Adrenal gland (tissue), 19 donors: Measurements from ENCODE around the gene KCNN3. TPM values are rescaled to one million over a fixed set of nuclear protein-coding genes. Genes with fewer than 3 reads are reported as not detected.
A peak's percentile ranks its signal among the peaks of the same experiment; 100 is the strongest.

ENCODE experiments used
- DNase-seq, 7 donors: peaks; one replicate each; pipeline ENCODE4 v3.0.0-alpha.2; 2019 to 2020
- H3K27ac ChIP-seq, 5 donors: fragments of 200-600 bp; sonication (generic) in 4 of 5; 1 replicate in 3 of 5; 2 replicates in 2 of 5; pipeline versions ENCODE4 v1.5.1 to v1.8.0; 2016 to 2020; ENCODE audit warnings: mild to moderate bottlenecking in 1 of 5
- H3K27me3 ChIP-seq: fragments of 200-600 bp; 2 replicates; pipeline ENCODE4 v1.8.0; 2021
- H3K36me3 ChIP-seq, 2 donors: fragments of 200-600 bp; replicated peaks in 1 of 2; 1 replicate in 1 of 2; 2 replicates in 1 of 2; pipeline versions ENCODE4 v1.5.1 to v1.8.0; 2018 to 2022
- H3K4me1 ChIP-seq, 2 donors: fragments of 200-600 bp; replicated peaks in 1 of 2; 1 replicate in 1 of 2; 2 replicates in 1 of 2; pipeline versions ENCODE4 v1.5.1 to v1.8.0; 2018 to 2021
- H3K4me3 ChIP-seq, 4 donors: fragments of 200-600 bp; sonication (generic) in 3 of 4; one replicate each; pipeline ENCODE4 v1.5.1; 2016 to 2018
- H3K9me3 ChIP-seq, 3 donors: fragments of 200-600 bp; sonication (generic) in 1 of 3; replicated peaks in 1 of 3; 1 replicate in 2 of 3; 2 replicates in 1 of 3; pipeline versions ENCODE4 v1.5.1 to v1.8.0; 2016 to 2021
- POLR2A ChIP-seq, 2 donors: fragments of 450-650 bp; IDR thresholded peaks; one replicate each; pipeline ENCODE4 v1.6.1; 2017; ENCODE audit warnings: antibody characterized with exemption in 2 of 2, mild to moderate bottlenecking in 2 of 2, moderate library complexity in 1 of 2
- WGBS, 4 donors: extraction: QIAGEN DNeasy Blood & Tissue Kit in 2 of 4; methylation state at CpG; one replicate each; pipeline versions ENCODE4 v1.1.5 to v1.1.7; 2013 to 2017; 5-methylcytosine and 5-hydroxymethylcytosine counted together
- intact Hi-C, 2 donors: fragments of 100-400 bp; cut with DNase I; formaldehyde crosslinking; loops; one replicate each; pipeline versions ENCODE4 v1.14.1 to v1.15.0; 2022 to 2023
- long read RNA-seq, 10 donors: library from polyadenylated mRNA in 3 of 10; unstranded in 2 of 10; stranded (forward) in 1 of 10; transcript quantifications; one replicate each; pipeline ENCODE4 v2.0.0 and lab custom pipeline, GENCODE V29; 2021 to 2026
- polyA plus RNA-seq, 3 donors: library from polyadenylated mRNA; stranded (reverse); fragments of 200-250 nt in 2 of 3; fragments of 350-450 nt in 1 of 3; fragmentation: Illumina TruSeq in 1 of 3; extraction: RNeasy Lipid Tissue Mini Kit (QIAGEN cat#74804) in 1 of 3; gene quantifications; one replicate each; pipeline ENCODE4 v1.2.3, GENCODE V29; 2013 to 2014
- total RNA-seq, 9 donors: library from RNA; depleted of rRNA in 4 of 9; stranded (reverse); fragments of >200 nt in 4 of 9; fragments of 120-200 nt in 1 of 9; fragmentation: NEBNext Ultra II Directional in 1 of 9; extraction: Animal tissue kit (Norgen Biotek cat#: 25700) in 1 of 9; gene quantifications; one replicate each; pipeline versions ENCODE4 v1.1.0 to v1.2.4, GENCODE V29; 2013 to 2023
- TF ChIP-seq, protein P1 (sequence below), 6 experiments: fragments of 450-650 bp in 4 of 6; fragments of 200-600 bp in 2 of 6; sonication (generic) in 1 of 6; IDR thresholded peaks; 1 replicate in 5 of 6; 2 replicates in 1 of 6; pipeline versions ENCODE4 v1.5.1 to v1.8.0; 2016 to 2021; ENCODE audit warnings: antibody characterized with exemption in 6 of 6, mild to moderate bottlenecking in 2 of 6, moderate library complexity in 1 of 6
- donor health status: healthy with polysubstance abuse.
- donor health status: Bipolar disorder and iron deficiency.
- donor health status: DM: yes; HTN: yes; CAD: no.
- donor health status: DM: no; HTN: no; CAD: no.
- donor health status: DM: no; HTN: no; CAD: no.
- donor health status: DM: yes; HTN: yes; CAD: no.

KCNN3 gene
- total RNA-seq (1 to 10 TPM in 5 of 9 donors, under 1 TPM in 4; 0.17 to 2.3 (median 1.1) TPM), polyA plus RNA-seq (1 to 10 TPM in 1 of 3 donors, under 1 TPM in 2; 0.34 to 2.0 (median 0.80) TPM)
- long read RNA-seq, donor 1, result 0 reads
- long read RNA-seq, donor 2, result 0 reads
- long read RNA-seq, donor 3, result 0 reads
- long read RNA-seq, donor 4, result 0 reads
- long read RNA-seq, donor 5, full-length matches to known transcripts, result 3 of 3 reads
- long read RNA-seq, donor 5, partial matches to known transcripts, result 0 of 3 reads
- long read RNA-seq, donor 5, other reads (novel, unspliced or antisense), result 0 of 3 reads
- long read RNA-seq, donor 6, partial matches to known transcripts, result 0 of 3 reads
- long read RNA-seq, donor 6, other reads (novel, unspliced or antisense), result 3 of 3 reads
- long read RNA-seq, donor 7, result 0 reads
- long read RNA-seq, donor 8, result 0 reads
- long read RNA-seq, donor 9, result 0 reads
- long read RNA-seq, donor 10, result 0 reads

DNA sequence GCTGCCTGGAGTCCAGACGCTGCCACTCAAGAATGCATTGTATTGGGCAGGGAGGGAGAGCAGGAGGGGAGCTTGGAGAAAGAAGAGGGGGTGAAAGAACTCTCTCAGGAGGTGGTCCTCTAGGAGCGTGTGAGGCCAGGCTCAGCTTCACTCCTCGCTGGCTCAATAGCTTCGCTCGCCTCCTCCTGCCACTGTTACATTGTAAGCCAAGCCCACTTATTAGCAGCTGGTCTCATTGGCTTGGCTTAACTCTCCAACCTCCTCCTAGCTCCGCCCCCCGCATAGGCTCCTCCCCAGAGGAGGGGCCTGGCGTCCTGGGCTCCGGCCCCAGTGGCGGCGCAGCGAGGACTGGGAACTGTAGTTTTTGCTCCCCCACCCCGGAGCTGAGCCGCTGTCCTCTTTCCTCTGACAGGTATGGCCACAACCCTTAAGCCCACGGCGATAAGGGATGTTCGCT, at the start of gene KCNN3:
Gene KCNN3 (minus strand): TSS at position 167 of the 457 bp plus-strand sequence. CDS start 317 bp downstream, outside the sequence.
- peak; percentile 56 to 67 for TF ChIP-seq POLR2A (IDR thresholded peaks at IDR 0.05)
- TF ChIP-seq, protein P1, sequence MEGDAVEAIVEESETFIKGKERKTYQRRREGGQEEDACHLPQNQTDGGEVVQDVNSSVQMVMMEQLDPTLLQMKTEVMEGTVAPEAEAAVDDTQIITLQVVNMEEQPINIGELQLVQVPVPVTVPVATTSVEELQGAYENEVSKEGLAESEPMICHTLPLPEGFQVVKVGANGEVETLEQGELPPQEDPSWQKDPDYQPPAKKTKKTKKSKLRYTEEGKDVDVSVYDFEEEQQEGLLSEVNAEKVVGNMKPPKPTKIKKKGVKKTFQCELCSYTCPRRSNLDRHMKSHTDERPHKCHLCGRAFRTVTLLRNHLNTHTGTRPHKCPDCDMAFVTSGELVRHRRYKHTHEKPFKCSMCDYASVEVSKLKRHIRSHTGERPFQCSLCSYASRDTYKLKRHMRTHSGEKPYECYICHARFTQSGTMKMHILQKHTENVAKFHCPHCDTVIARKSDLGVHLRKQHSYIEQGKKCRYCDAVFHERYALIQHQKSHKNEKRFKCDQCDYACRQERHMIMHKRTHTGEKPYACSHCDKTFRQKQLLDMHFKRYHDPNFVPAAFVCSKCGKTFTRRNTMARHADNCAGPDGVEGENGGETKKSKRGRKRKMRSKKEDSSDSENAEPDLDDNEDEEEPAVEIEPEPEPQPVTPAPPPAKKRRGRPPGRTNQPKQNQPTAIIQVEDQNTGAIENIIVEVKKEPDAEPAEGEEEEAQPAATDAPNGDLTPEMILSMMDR (IDR thresholded peaks at IDR 0.05), result no peak
- Histone ChIP-seq H3K36me3 (no peaks in the 10 kb centered on the region), H3K27me3 (no peaks in the 10 kb centered on the region), H3K9me3 (no peaks in the 10 kb centered on the region), H3K4me1 (peaks cover 0 to 11% of the 10 kb centered on the region in 2 donors), H3K27ac (peak within 1 kb of the TSS in 1 of 5 donors; percentile 26), H3K4me3 (peak within 1 kb of the TSS in 1 of 4 donors; percentile 43)
- intact Hi-C loops, result loop anchor here (5.0 to 10.0 kb wide), 2 partner anchors 298 to 395 kb away; no protein-coding TSS in a partner anchor
- peak; percentile 90 to 97 (median 93) for DNase-seq
- 0 to 5% (median 1%) methylated on average over 9 to 17 of the region's 17 CpGs for WGBS, 4 donors

DNA sequence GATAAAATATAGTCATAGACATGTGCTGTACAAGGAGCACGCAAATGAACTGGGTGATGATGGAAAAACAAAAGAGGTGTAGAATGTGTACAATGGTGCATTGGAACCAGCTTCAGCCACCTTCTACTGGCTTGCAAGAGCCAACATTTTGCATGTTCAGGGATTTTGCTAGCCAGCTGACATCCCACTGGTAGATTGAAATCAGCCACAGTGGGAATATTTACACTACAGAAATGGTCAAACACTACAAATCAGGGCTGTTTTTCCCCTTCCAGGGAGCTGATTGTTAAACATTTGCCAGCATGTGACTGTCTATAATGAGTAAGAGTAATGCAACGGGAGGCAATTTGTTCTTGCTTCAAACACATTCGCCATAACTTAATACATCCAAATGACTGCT, 43.2 kb upstream of the KCNN3 start:
- no peak overlapping the region for H3K27ac ChIP-seq
- TF ChIP-seq POLR2A (IDR thresholded peaks at IDR 0.05), result no peak
- TF ChIP-seq, protein P1 (IDR thresholded peaks at IDR 0.05), result no peak
- intact Hi-C loops, result no loop called here
- H3K36me3 ChIP-seq, result no peaks in the 10 kb centered on the region
- H3K4me3 ChIP-seq, result no peak overlapping the region
- no peaks in the 10 kb centered on the region for H3K9me3 ChIP-seq
- DNase-seq, result no peak
- H3K4me1 ChIP-seq, result no peaks in the 10 kb centered on the region
- WGBS, 4 donors, result 89 to 94% (median 92%) methylated on average over 3 of the region's 3 CpGs
- H3K27me3 ChIP-seq, result no peaks in the 10 kb centered on the region

DNA sequence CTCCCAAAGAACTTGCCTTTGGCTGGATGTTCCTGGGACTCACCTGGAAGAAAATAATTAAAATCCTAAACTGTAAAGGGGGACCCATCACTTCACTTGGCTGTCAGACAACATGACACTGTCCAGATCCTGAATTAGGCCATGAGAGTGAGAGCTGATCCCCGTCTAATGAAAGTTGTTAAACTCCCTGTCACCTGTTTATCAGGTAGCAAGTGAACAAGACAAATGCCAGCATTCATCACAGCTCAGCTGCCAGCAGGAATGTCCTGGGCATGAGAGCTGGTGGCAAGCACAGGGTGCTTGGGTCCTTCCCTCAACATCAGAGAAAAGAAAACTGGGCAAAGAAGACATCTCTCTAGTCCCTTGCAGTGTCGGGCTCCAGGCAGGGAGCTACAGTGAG, 42.7 kb upstream of the KCNN3 start:
- no peak for DNase-seq
- no peak overlapping the region for H3K27ac ChIP-seq
- no peaks in the 10 kb centered on the region for H3K27me3 ChIP-seq
- no peaks in the 10 kb centered on the region for H3K36me3 ChIP-seq
- H3K9me3 ChIP-seq, result no peaks in the 10 kb centered on the region
- intact Hi-C loops, result no loop called here
- H3K4me3 ChIP-seq, result no peak overlapping the region
- H3K4me1 ChIP-seq, result no peaks in the 10 kb centered on the region
- 88 to 100% (median 94%) methylated on average over 2 of the region's 2 CpGs for WGBS, 4 donors
- TF ChIP-seq, protein P1 (IDR thresholded peaks at IDR 0.05), result no peak
- no peak for TF ChIP-seq POLR2A (IDR thresholded peaks at IDR 0.05)

DNA sequence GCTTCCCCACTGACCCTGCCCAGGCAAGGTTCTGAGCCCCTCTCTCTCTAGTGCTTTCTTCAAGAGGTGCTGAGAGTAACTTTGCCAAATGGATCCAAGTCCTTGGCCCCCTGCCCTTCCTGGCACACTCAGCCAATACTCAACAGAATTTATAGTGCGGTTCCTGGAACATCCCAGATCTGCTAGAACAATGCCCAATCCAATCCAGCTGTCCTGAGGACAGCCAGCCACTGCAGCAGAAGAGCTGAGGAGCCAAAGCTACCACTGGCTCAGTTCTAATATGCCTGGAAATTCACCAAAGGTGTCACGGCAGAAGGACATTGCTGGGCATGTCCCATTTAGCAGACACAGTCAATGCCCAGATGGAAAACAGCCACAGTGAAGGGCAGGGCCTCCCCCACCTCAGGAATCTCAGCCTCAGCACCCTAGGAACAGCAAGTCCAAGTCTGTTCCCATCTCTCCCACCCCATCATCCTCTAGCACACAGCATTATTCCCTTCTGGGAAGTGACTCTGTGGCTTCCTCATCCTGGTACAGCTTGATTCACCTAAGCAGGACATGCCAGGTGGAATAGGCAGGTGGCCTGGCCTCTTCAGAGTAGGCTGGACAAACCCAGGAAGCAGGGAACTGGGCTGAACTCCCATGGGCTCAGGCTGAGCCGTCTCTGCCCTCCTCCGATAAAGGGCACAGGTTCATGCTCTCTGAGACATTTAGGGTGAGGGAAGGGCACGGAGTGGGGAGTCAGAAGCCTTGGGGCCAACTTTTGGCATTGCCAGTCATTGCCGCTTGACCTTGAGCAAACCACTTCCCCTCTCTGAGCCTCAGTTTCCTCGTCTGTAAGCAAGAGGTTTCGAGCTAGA, 41.8 kb upstream of the KCNN3 start:
- no peaks in the 10 kb centered on the region for H3K9me3 ChIP-seq
- H3K4me1 ChIP-seq, result no peaks in the 10 kb centered on the region
- no peak for TF ChIP-seq POLR2A (IDR thresholded peaks at IDR 0.05)
- TF ChIP-seq, protein P1 (IDR thresholded peaks at IDR 0.05), result no peak
- 79 to 92% (median 84%) methylated on average over 6 to 8 of the region's 8 CpGs for WGBS, 4 donors
- no peaks in the 10 kb centered on the region for H3K36me3 ChIP-seq
- intact Hi-C loops, result no loop called here
- H3K27ac ChIP-seq, result no peak overlapping the region
- no peak overlapping the region for H3K4me3 ChIP-seq
- peak in 3 of 7 donors; percentile 22 to 48 (median 29) for DNase-seq
- H3K27me3 ChIP-seq, result no peaks in the 10 kb centered on the region
